Large intestine (tissue), 3 donors: ENCODE data around the gene MYOF. TPM values are rescaled to one million over a fixed set of nuclear protein-coding genes. Genes with fewer than 3 reads are reported as not detected.

Experiments
- DNase-seq, 2 donors: peaks; one replicate each; pipeline versions ENCODE4 v3.0.0 to v3.0.0-alpha.2; 2013
- H3K27ac ChIP-seq: one replicate; pipeline ENCODE4 v1.5.1; 2013; ENCODE audit warnings: low read length
- H3K27me3 ChIP-seq: 2 replicates; pipeline ENCODE4 v1.6.1; 2013; ENCODE audit warnings: low read length; ENCODE audit not compliant: control insufficient read depth, insufficient read depth
- H3K36me3 ChIP-seq: 2 replicates; pipeline ENCODE4 v1.6.1; 2013; ENCODE audit warnings: low read length; ENCODE audit not compliant: control insufficient read depth, insufficient read depth
- H3K4me1 ChIP-seq: one replicate; pipeline ENCODE4 v1.6.1; 2013; ENCODE audit warnings: low read length; ENCODE audit not compliant: control insufficient read depth, insufficient read depth
- H3K4me3 ChIP-seq: one replicate; pipeline ENCODE4 v1.5.1; 2013; ENCODE audit warnings: low read length
- H3K9me3 ChIP-seq: one replicate; pipeline ENCODE4 v1.6.1; 2013; ENCODE audit warnings: mild to moderate bottlenecking, low read depth, low read length, moderate library complexity; ENCODE audit not compliant: control insufficient read depth
- WGBS: methylation state at CpG from one replicate; pipeline ENCODE4 v1.1.5; 2013; ENCODE audit warnings: low lambda C conversion rate; ENCODE audit not compliant: insufficient coverage; 5-methylcytosine and 5-hydroxymethylcytosine counted together
- polyA plus RNA-seq: library from polyadenylated mRNA; unstranded; fragments of 120-200 nt; gene quantifications from one replicate; pipeline ENCODE4 v1.2.1, GENCODE V29; 2013

MYOF gene
- polyA plus RNA-seq, 1 donor, result 31.6 TPM

DNA sequence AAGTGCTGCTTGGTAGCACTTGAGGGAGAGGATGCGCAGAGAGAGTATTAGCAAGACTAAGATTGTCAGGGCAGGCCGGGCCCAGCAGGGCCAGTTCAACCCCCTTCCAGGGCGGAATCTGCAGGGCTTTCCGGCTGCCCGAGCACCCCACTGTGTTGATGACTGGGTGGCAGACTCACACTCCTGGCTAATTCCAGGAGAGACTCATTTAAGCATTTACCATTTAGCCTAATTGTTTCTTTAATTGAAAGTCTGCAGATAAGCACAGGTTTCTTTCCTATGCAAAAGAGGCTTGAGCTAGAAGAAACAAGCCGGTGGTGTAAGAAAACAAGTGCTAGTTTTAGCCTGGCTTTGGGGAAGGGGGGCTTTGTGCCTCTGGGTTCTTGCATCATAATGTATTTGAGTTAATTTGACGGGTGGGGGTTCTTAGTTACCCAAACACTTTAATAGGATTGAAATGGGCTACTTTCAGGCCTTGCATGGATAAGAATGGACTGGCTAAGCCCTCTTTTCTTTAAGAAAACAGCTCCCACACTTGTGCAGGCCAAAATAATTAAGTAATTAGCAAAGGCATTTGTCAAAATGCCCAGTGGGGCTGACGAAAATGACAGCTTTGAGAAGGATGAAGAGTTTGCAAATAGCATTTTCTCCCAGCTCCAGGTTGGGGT, 201.3 kb downstream of the MYOF start:
- H3K9me3 ChIP-seq, result no peaks in the 10 kb centered on the region
- no peaks in the 10 kb centered on the region for H3K36me3 ChIP-seq
- no peak for DNase-seq
- H3K4me3 ChIP-seq, result no peak overlapping the region
- WGBS, result no CpG with 5 or more reads among the region's 8 CpGs
- no peaks in the 10 kb centered on the region for H3K4me1 ChIP-seq
- no peaks in the 10 kb centered on the region for H3K27me3 ChIP-seq
- no peak overlapping the region for H3K27ac ChIP-seq

- DNase-seq, result no peak
- H3K36me3 ChIP-seq, result no peaks in the 10 kb centered on the region
- no peak overlapping the region for H3K27ac ChIP-seq
- H3K4me3 ChIP-seq, result no peak overlapping the region
- no peaks in the 10 kb centered on the region for H3K9me3 ChIP-seq
- no CpG with 5 or more reads among the region's 6 CpGs for WGBS
- H3K4me1 ChIP-seq, result no peaks in the 10 kb centered on the region
- H3K27me3 ChIP-seq, result no peaks in the 10 kb centered on the region
These were observed 201.9 kb downstream of the MYOF start for GRCh38 chr10:93280121-93280698.

GRCh38 chr10:93277360-93277759, 204.8 kb downstream of the MYOF start:
- H3K4me3 ChIP-seq, result no peak overlapping the region
- no peak for DNase-seq
- H3K27me3 ChIP-seq, result no peaks in the 10 kb centered on the region
- no peaks in the 10 kb centered on the region for H3K4me1 ChIP-seq
- no peaks in the 10 kb centered on the region for H3K36me3 ChIP-seq
- H3K9me3 ChIP-seq, result no peaks in the 10 kb centered on the region
- WGBS, result 100% methylated on average over 1 of the region's 4 CpGs
- H3K27ac ChIP-seq, result no peak overlapping the region

- Histone ChIP-seq H3K9me3 (no peaks in the 10 kb centered on the region), H3K27me3 (no peaks in the 10 kb centered on the region), H3K36me3 (no peaks in the 10 kb centered on the region), H3K4me1 (no peaks in the 10 kb centered on the region), H3K27ac (no peak overlapping the region), H3K4me3 (no peak overlapping the region)
- WGBS, result no CpG with 5 or more reads among the region's 4 CpGs
- peak in 1 of 2 donors; percentile 7 for DNase-seq
These were observed 207.7 kb downstream of the MYOF start for GRCh38 chr10:93274419-93274818.

- no peak for DNase-seq
- Histone ChIP-seq H3K4me3 (no peak overlapping the region), H3K9me3 (no peaks in the 10 kb centered on the region), H3K4me1 (no peaks in the 10 kb centered on the region), H3K27ac (no peak overlapping the region), H3K36me3 (no peaks in the 10 kb centered on the region), H3K27me3 (no peaks in the 10 kb centered on the region)
- WGBS, result no CpG with 5 or more reads among the region's 8 CpGs
These were observed 209.1 kb downstream of the MYOF start for GRCh38 chr10:93272884-93273675.

GRCh38 chr10:93271347-93271746, 210.8 kb downstream of the MYOF start:
- H3K27ac ChIP-seq, result no peak overlapping the region
- H3K27me3 ChIP-seq, result no peaks in the 10 kb centered on the region
- H3K36me3 ChIP-seq, result no peaks in the 10 kb centered on the region
- no peak for DNase-seq
- H3K9me3 ChIP-seq, result no peaks in the 10 kb centered on the region
- H3K4me1 ChIP-seq, result no peaks in the 10 kb centered on the region
- H3K4me3 ChIP-seq, result no peak overlapping the region

GRCh38 chr10:93269281-93269680, 212.9 kb downstream of the MYOF start:
- H3K4me1 ChIP-seq, result no peaks in the 10 kb centered on the region
- no peaks in the 10 kb centered on the region for H3K36me3 ChIP-seq
- no peaks in the 10 kb centered on the region for H3K9me3 ChIP-seq
- 100% methylated on average over 1 of the region's 3 CpGs for WGBS
- H3K4me3 ChIP-seq, result no peak overlapping the region
- H3K27ac ChIP-seq, result no peak overlapping the region
- DNase-seq, result no peak
- no peaks in the 10 kb centered on the region for H3K27me3 ChIP-seq

- no peaks in the 10 kb centered on the region for H3K9me3 ChIP-seq
- no peaks in the 10 kb centered on the region for H3K27me3 ChIP-seq
- no peak overlapping the region for H3K4me3 ChIP-seq
- H3K27ac ChIP-seq, result no peak overlapping the region
- WGBS, result no CpG with 5 or more reads among the region's 3 CpGs
- no peaks in the 10 kb centered on the region for H3K36me3 ChIP-seq
- H3K4me1 ChIP-seq, result no peaks in the 10 kb centered on the region
- no peak for DNase-seq
These were observed 214.1 kb downstream of the MYOF start for GRCh38 chr10:93268021-93268420.

DNA sequence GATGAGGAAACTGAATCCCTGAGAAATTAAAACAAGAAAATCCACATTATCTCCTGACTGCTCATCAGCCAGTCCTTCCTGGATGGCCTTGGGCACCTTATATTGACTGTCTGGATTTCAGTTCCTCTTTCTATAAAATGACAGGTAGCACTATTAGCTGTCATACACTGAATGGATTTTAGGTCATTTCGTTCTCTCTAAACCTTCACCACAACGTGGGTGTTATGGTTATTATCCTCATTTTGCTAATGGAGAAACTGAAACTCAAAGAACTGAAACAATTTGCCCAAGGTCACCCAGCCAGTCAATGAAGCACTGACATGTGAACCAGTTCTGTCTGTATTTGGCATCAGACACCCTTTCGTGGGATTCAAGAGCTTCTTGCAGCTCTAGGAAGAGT, 214.6 kb downstream of the MYOF start:
- Histone ChIP-seq H3K27ac (no peak overlapping the region), H3K4me3 (no peak overlapping the region), H3K4me1 (no peaks in the 10 kb centered on the region), H3K27me3 (no peaks in the 10 kb centered on the region), H3K36me3 (no peaks in the 10 kb centered on the region), H3K9me3 (no peaks in the 10 kb centered on the region)
- no peak for DNase-seq
- 70% methylated on average over 2 of the region's 3 CpGs for WGBS

GRCh38 chr10:93266858-93267257, 215.3 kb downstream of the MYOF start:
- Histone ChIP-seq H3K4me3 (no peak overlapping the region), H3K36me3 (no peaks in the 10 kb centered on the region), H3K27me3 (no peaks in the 10 kb centered on the region), H3K27ac (no peak overlapping the region), H3K4me1 (no peaks in the 10 kb centered on the region), H3K9me3 (no peaks in the 10 kb centered on the region)
- no CpG with 5 or more reads among the region's 4 CpGs for WGBS
- no peak for DNase-seq
